H1 (cell line): Measurements from ENCODE around the gene ADAM12. TPM values are rescaled to one million over a fixed set of nuclear protein-coding genes. Genes with fewer than 3 reads are reported as not detected.

Source experiments
- CTCF ChIA-PET: fragments of 300-600 bp; sonication (Branson Sonifier 250); formaldehyde crosslinking; loops from one replicate; lab custom pipeline; 2021; ENCODE audit not compliant: partially characterized antibody; lab: Charles Lee
- POLR2A ChIA-PET: fragments of 300-600 bp; sonication (Branson Sonifier 250); formaldehyde crosslinking; loops from one replicate; lab custom pipeline; 2021; ENCODE audit warnings: inconsistent platforms; ENCODE audit not compliant: partially characterized antibody; lab: Charles Lee
- DNase-seq, 2 experiments: peaks; one replicate each; pipeline versions ENCODE4 v3.0.0 to v3.0.0-alpha.2; 2010 to 2022; ENCODE audit warnings: low spot score in 2 of 2, low read depth in 1 of 2, mixed read lengths in 1 of 2
- FAIRE-seq: peaks from 2 replicates; lab custom pipeline; 2011; peaks lifted over from hg19 to GRCh38; lab: Jason Lieb, UNC
- H2AFZ ChIP-seq: 2 replicates; pipeline ENCODE4 v1.8.1; 2012; ENCODE audit warnings: low read length, inconsistent platforms
- H2AK5ac ChIP-seq: 2 replicates; pipeline ENCODE4 v1.6.1; 2013; ENCODE audit warnings: low read depth, low read length
- H2BK120ac ChIP-seq: replicated peaks from 2 replicates; pipeline ENCODE3; 2013; ENCODE audit warnings: low read depth, low read length, inconsistent platforms
- H2BK12ac ChIP-seq: 2 replicates; pipeline ENCODE4 v1.6.1; 2013; ENCODE audit warnings: low read depth, low read length
- H2BK15ac ChIP-seq: 2 replicates; pipeline ENCODE4 v1.6.1; 2013; ENCODE audit warnings: low read length
- H2BK20ac ChIP-seq: 2 replicates; pipeline ENCODE4 v1.6.1; 2013; ENCODE audit warnings: low read length
- H2BK5ac ChIP-seq: 2 replicates; pipeline ENCODE4 v1.6.1; 2013; ENCODE audit warnings: low read depth, low read length
- H3K14ac ChIP-seq: 2 replicates; pipeline ENCODE4 v1.6.1; 2013; ENCODE audit warnings: inconsistent platforms; ENCODE audit not compliant: insufficient read length
- H3K18ac ChIP-seq: 2 replicates; pipeline ENCODE4 v1.6.1; 2013; ENCODE audit warnings: low read length; ENCODE audit errors: extremely low read depth
- H3K23ac ChIP-seq: 2 replicates; pipeline ENCODE4 v1.6.1; 2013; ENCODE audit warnings: inconsistent platforms; ENCODE audit not compliant: insufficient read length
- H3K23me2 ChIP-seq: 2 replicates; pipeline ENCODE4 v1.6.1; 2013; ENCODE audit warnings: low read depth, low read length
- H3K27ac ChIP-seq: 2 replicates; pipeline ENCODE4 v1.6.1; 2011; ENCODE audit warnings: low read depth, low read length, inconsistent platforms
- H3K27me3 ChIP-seq, 4 experiments: replicated peaks in 1 of 4; 1 replicate in 1 of 4; 2 replicates in 3 of 4; pipeline versions ENCODE4 v1.6.1 to v1.8.1; 2011 to 2013; ENCODE audit warnings: low read length in 3 of 4, mild to moderate bottlenecking in 3 of 4, inconsistent platforms in 2 of 4, mixed read lengths in 2 of 4, moderate library complexity in 1 of 4; ENCODE audit not compliant: control insufficient read depth in 3 of 4, insufficient read depth in 3 of 4; ENCODE audit errors: extremely low read depth in 1 of 4
- H3K36me3 ChIP-seq, 4 experiments: 2 replicates each; pipeline versions ENCODE4 v1.6.1 to v1.8.1; 2011 to 2013; ENCODE audit warnings: mild to moderate bottlenecking in 4 of 4, low read length in 3 of 4, moderate library complexity in 2 of 4, control low read depth in 1 of 4, inconsistent platforms in 1 of 4; ENCODE audit not compliant: insufficient read depth in 4 of 4, control insufficient read depth in 2 of 4
- H3K4ac ChIP-seq: replicated peaks from 2 replicates; pipeline ENCODE3; 2013; ENCODE audit warnings: low read length, low read depth, mixed read lengths, inconsistent platforms; ENCODE audit not compliant: insufficient read length
- H3K4me1 ChIP-seq, 4 experiments: replicated peaks in 1 of 4; 1 replicate in 1 of 4; 2 replicates in 3 of 4; pipeline versions ENCODE4 v1.6.1 to v1.8.1; 2011 to 2013; ENCODE audit warnings: low read length in 3 of 4, inconsistent platforms in 2 of 4, mixed read lengths in 1 of 4; ENCODE audit not compliant: insufficient read depth in 4 of 4, control insufficient read depth in 3 of 4
- H3K4me2 ChIP-seq, 2 experiments: 2 replicates each; pipeline versions ENCODE4 v1.6.1 to v1.8.1; 2011 to 2013; ENCODE audit warnings: low read depth in 2 of 2, low read length in 2 of 2, control low read depth in 1 of 2, inconsistent platforms in 1 of 2, mild to moderate bottlenecking in 1 of 2; ENCODE audit not compliant: insufficient read depth in 1 of 2
- H3K4me3 ChIP-seq, 4 experiments: fragments of 200-600, 300-600 bp in 1 of 4; sonication (generic), shearing (Covaris generic), sonication (Bioruptor Twin) in 1 of 4; 2 replicates each; pipeline versions ENCODE4 v1.5.1 to v1.8.1; 2011 to 2016; ENCODE audit warnings: low read length in 4 of 4, low read depth in 3 of 4, control low read depth in 2 of 4, inconsistent platforms in 2 of 4, mild to moderate bottlenecking in 2 of 4, mixed read lengths in 1 of 4, moderate library complexity in 1 of 4; ENCODE audit not compliant: insufficient read depth in 2 of 4; ENCODE audit errors: extremely low read depth in 1 of 4
- H3K56ac ChIP-seq: replicated peaks from 2 replicates; pipeline ENCODE3; 2013; ENCODE audit warnings: low read depth, mild to moderate bottlenecking, mixed read lengths, low read length, inconsistent platforms; ENCODE audit not compliant: insufficient read length
- H3K79me1 ChIP-seq: 2 replicates; pipeline ENCODE4 v1.6.1; 2013; ENCODE audit warnings: low read depth, low read length, control low read depth
- H3K79me2 ChIP-seq, 2 experiments: 2 replicates each; pipeline versions ENCODE4 v1.6.1 to v1.8.1; 2012 to 2013; ENCODE audit warnings: low read length in 2 of 2, mild to moderate bottlenecking in 2 of 2, inconsistent platforms in 1 of 2; ENCODE audit not compliant: insufficient read depth in 2 of 2, control insufficient read depth in 1 of 2
- H3K9ac ChIP-seq, 4 experiments: replicated peaks in 1 of 4; 1 replicate in 1 of 4; 2 replicates in 3 of 4; pipeline versions ENCODE4 v1.6.1 to v1.8.1; 2011 to 2013; ENCODE audit warnings: low read depth in 3 of 4, low read length in 3 of 4, control low read depth in 2 of 4, mild to moderate bottlenecking in 2 of 4, moderate library complexity in 2 of 4, inconsistent platforms in 1 of 4; ENCODE audit errors: extremely low read depth in 1 of 4
- H3K9me3 ChIP-seq, 2 experiments: 2 replicates each; pipeline versions ENCODE4 v1.6.1 to v1.8.1; 2012 to 2013; ENCODE audit warnings: mild to moderate bottlenecking in 2 of 2, moderate library complexity in 2 of 2, control low read depth in 1 of 2, inconsistent platforms in 1 of 2, low read depth in 1 of 2, low read length in 1 of 2, mixed read lengths in 1 of 2; ENCODE audit not compliant: insufficient read depth in 2 of 2
- H4K20me1 ChIP-seq, 2 experiments: replicated peaks in 1 of 2; 2 replicates each; pipeline versions ENCODE3 to v1.8.1; 2011 to 2013; ENCODE audit warnings: inconsistent platforms in 2 of 2, low read length in 2 of 2, mild to moderate bottlenecking in 1 of 2; ENCODE audit not compliant: insufficient read depth in 2 of 2, control insufficient read depth in 1 of 2
- H4K5ac ChIP-seq: 2 replicates; pipeline ENCODE4 v1.6.1; 2013; ENCODE audit warnings: low read length, low read depth, mixed read lengths, inconsistent platforms; ENCODE audit not compliant: insufficient read length
- H4K8ac ChIP-seq: 2 replicates; pipeline ENCODE4 v1.8.0; 2013; ENCODE audit warnings: mild to moderate bottlenecking, moderate library complexity, low read length, inconsistent platforms; ENCODE audit not compliant: insufficient read depth; ENCODE audit errors: extremely low read depth
- H4K91ac ChIP-seq: replicated peaks from 2 replicates; pipeline ENCODE3; 2013; ENCODE audit warnings: low read length, mixed read lengths, inconsistent platforms; ENCODE audit not compliant: insufficient read length
- ASH2L ChIP-seq: fragments of 200-600, 300-600 bp; sonication (generic); IDR thresholded peaks from one replicate; pipeline ENCODE4 v1.7.1; 2017; ENCODE audit warnings: low read length
- ATF3 ChIP-seq: IDR thresholded peaks from 2 replicates; pipeline ENCODE4 v1.6.1; 2011; ENCODE audit warnings: low read depth, mild to moderate bottlenecking, low read length; ENCODE audit not compliant: insufficient read depth
- BCL11A ChIP-seq, 2 experiments: IDR thresholded peaks; one replicate each; pipeline ENCODE4 v1.6.1; 2011; ENCODE audit warnings: low read depth in 2 of 2, low read length in 2 of 2, mild to moderate bottlenecking in 2 of 2
- CBX8 ChIP-seq: fragments of 300-800, 300-1000 bp; sonication (generic); IDR thresholded peaks from 2 replicates; pipeline ENCODE4 v1.7.1; 2016; ENCODE audit warnings: low read depth, low read length, borderline replicate concordance
- CTBP2 ChIP-seq: IDR thresholded peaks from 2 replicates; pipeline ENCODE4 v1.7.0; 2011; ENCODE audit warnings: borderline replicate concordance, mild to moderate bottlenecking, moderate library complexity, mixed read lengths, low read length; ENCODE audit not compliant: insufficient read depth, insufficient read length
- EP300 ChIP-seq, 2 experiments: IDR thresholded peaks; 1 replicate in 1 of 2; 2 replicates in 1 of 2; pipeline ENCODE4 v1.6.1; 2011 to 2012; ENCODE audit warnings: low read depth in 2 of 2, low read length in 2 of 2, mild to moderate bottlenecking in 2 of 2, borderline replicate concordance in 1 of 2, inconsistent platforms in 1 of 2, moderate library complexity in 1 of 2
- PHF8 ChIP-seq: fragments of 200-600 bp; sonication (generic); conservative IDR thresholded peaks from 2 replicates; pipeline ENCODE4 v1.7.1; 2012; ENCODE audit warnings: low read depth, mild to moderate bottlenecking, inconsistent platforms, low read length, moderate library complexity
- SIX5 ChIP-seq: IDR thresholded peaks from 2 replicates; pipeline ENCODE4 v1.6.1; 2011; ENCODE audit warnings: mild to moderate bottlenecking, low read depth, low read length
- SP2 ChIP-seq: IDR thresholded peaks from 2 replicates; pipeline ENCODE4 v1.6.1; 2012; ENCODE audit warnings: mild to moderate bottlenecking, low read length, inconsistent platforms
- SP4 ChIP-seq: IDR thresholded peaks from 2 replicates; pipeline ENCODE4 v1.6.1; 2012; ENCODE audit warnings: low read length, inconsistent platforms
- SUZ12 ChIP-seq: fragments of 200-600 bp; sonication (generic); IDR thresholded peaks from 2 replicates; pipeline ENCODE4 v1.6.1; 2012; ENCODE audit warnings: mild to moderate bottlenecking, inconsistent platforms, low read length, moderate library complexity, mixed read lengths
- TBP ChIP-seq: IDR thresholded peaks from 2 replicates; pipeline ENCODE4 v1.6.1; 2011; ENCODE audit warnings: low read depth, low read length, improper control_type of control experiment
- WGBS, 2 experiments: shearing (Covaris generic) in 1 of 2; methylation state at CpG; one replicate each; pipeline versions ENCODE4 v1.1.6 to v1.1.7; 2013 to 2015; ENCODE audit warnings: low lambda C conversion rate in 2 of 2, mixed read lengths in 2 of 2, inconsistent platforms in 1 of 2, low coverage in 1 of 2, missing lambda C conversion rate in 1 of 2; ENCODE audit not compliant: insufficient replicate concordance in 2 of 2, insufficient coverage in 1 of 2, insufficient read length in 1 of 2; ENCODE audit errors: extremely low coverage in 1 of 2, missing lambda C conversion rate in 1 of 2; 5-methylcytosine and 5-hydroxymethylcytosine counted together
- polyA plus RNA-seq, 7 experiments: library from polyadenylated mRNA; depleted of rRNA in 3 of 7; stranded (reverse) in 5 of 7; unstranded in 2 of 7; fragments of >200 nt in 5 of 7; fragments of 200-250 nt in 2 of 7; gene quantifications; 1 replicate in 5 of 7; 2 replicates in 1 of 7; 4 replicates in 1 of 7; pipeline versions ENCODE4 v1.2.1 to v1.2.3, GENCODE V29; 2011 to 2013; ENCODE audit warnings: missing spikeins in 2 of 7, mixed read lengths in 2 of 7
- total RNA-seq: library from RNA; stranded (reverse); fragmentation: NEBNext Ultra II Directional; extraction: Animal tissue kit (Norgen Biotek cat#: 25700); gene quantifications from 2 replicates; pipeline ENCODE4 v1.2.1, GENCODE V29; 2021

Gene ADAM12
- total and polyA plus RNA-seq, 2 of the 8 experiments (the other 6 are each of a cell fraction or from before 2014, with no cell fraction given), result 0.07 to 0.17 TPM

GRCh38 chr10:126133906-126134656 is 254.2 kb downstream of the ADAM12 start:
- Histone ChIP-seq H3K27ac (no peak overlapping the region), H3K56ac (no peak overlapping the region), H3K9ac (no peak overlapping the region), H3K4ac (no peak overlapping the region), H3K14ac (no peak overlapping the region), H3K18ac (no peak overlapping the region), H2AK5ac (no peak overlapping the region), H4K20me1 (no peaks in the 10 kb centered on the region), H3K4me2 (no peak overlapping the region), H2BK12ac (no peak overlapping the region), H2BK120ac (no peak overlapping the region), H3K79me2 (no peaks in the 10 kb centered on the region), H3K4me3 (no peak overlapping the region), H2BK5ac (no peak overlapping the region), H3K27me3 (no peaks in the 10 kb centered on the region), H2BK15ac (no peak overlapping the region), H3K79me1 (no peaks in the 10 kb centered on the region), H4K5ac (no peak overlapping the region), H4K8ac (no peak overlapping the region), H2AFZ (no peak overlapping the region), H3K36me3 (no peaks in the 10 kb centered on the region), H3K9me3 (peaks cover 2 to 4% of the 10 kb centered on the region in 2 experiments; a peak in 1 of 4 replicates), H3K4me1 (peaks cover 0 to 12% (median 7%) of the 10 kb centered on the region in 4 experiments; a peak in 5 of 7 replicates), H3K23ac (no peak overlapping the region), H4K91ac (no peak overlapping the region), H3K23me2 (no peaks in the 10 kb centered on the region), H2BK20ac (no peak overlapping the region)
- no peak for FAIRE-seq
- POLR2A ChIA-PET, result no interaction called here
- CTCF ChIA-PET, result interaction anchor here (0.8 to 2.9 kb wide), 5 partner anchors 15 to 464 kb away, joined by 3 to 9 read pairs (median 3); no protein-coding TSS in a partner anchor
- no peak for DNase-seq
- 89% methylated on average over 6 of the region's 6 CpGs; no CpG with 5 or more reads in 1 of the 2 experiments for WGBS, 2 experiments
- TF ChIP-seq SP2 (no peak), SIX5 (no peak), CBX8 (no peak), SP4 (no peak), BCL11A (IDR thresholded peaks at IDR 0.05; ENCODE audit: low read depth in 2 of 2, low read length in 2 of 2) (no peak), TBP (no peak), SUZ12 (no peak), CTBP2 (no peak), PHF8 (no peak), EP300 (IDR thresholded peaks at IDR 0.05; ENCODE audit: borderline replicate concordance in 1 of 2, low read depth in 2 of 2, low read length in 2 of 2) (no peak), ATF3 (no peak), ASH2L (no peak)
